HCT116 (cell line): ENCODE results near the gene CCNJL.

Experiments used
- MAX ChIP-seq: IDR thresholded peaks from 2 replicates; pipeline ENCODE4 v1.6.1; 2012
- POLR2A ChIP-seq: IDR thresholded peaks from 2 replicates; pipeline ENCODE4 v1.7.0; 2011; ENCODE audit warnings: borderline replicate concordance; ENCODE audit not compliant: insufficient read depth, insufficient read length; ENCODE audit errors: extremely low read depth
- RAD21 ChIP-seq: IDR thresholded peaks from 2 replicates; pipeline ENCODE4 v1.6.1; 2012; ENCODE audit warnings: low read depth, mild to moderate bottlenecking
- TF ChIP-seq, protein P1 (sequence below), 3 experiments: fragments of 200-600 bp in 1 of 3; sonication (generic) in 1 of 3; IDR thresholded peaks in 2 of 3; conservative IDR thresholded peaks in 1 of 3; 2 replicates each; pipeline ENCODE4 v1.5.1; 2012 to 2017; ENCODE audit warnings: low read depth in 2 of 3, low read length in 2 of 3, antibody characterized with exemption in 1 of 3, borderline replicate concordance in 1 of 3, control low read depth in 1 of 3, mild to moderate bottlenecking in 1 of 3, mixed read lengths in 1 of 3, mixed run types in 1 of 3, moderate library complexity in 1 of 3; ENCODE audit not compliant: insufficient read depth in 1 of 3

- no peak for TF ChIP-seq RAD21
- TF ChIP-seq, protein P1, sequence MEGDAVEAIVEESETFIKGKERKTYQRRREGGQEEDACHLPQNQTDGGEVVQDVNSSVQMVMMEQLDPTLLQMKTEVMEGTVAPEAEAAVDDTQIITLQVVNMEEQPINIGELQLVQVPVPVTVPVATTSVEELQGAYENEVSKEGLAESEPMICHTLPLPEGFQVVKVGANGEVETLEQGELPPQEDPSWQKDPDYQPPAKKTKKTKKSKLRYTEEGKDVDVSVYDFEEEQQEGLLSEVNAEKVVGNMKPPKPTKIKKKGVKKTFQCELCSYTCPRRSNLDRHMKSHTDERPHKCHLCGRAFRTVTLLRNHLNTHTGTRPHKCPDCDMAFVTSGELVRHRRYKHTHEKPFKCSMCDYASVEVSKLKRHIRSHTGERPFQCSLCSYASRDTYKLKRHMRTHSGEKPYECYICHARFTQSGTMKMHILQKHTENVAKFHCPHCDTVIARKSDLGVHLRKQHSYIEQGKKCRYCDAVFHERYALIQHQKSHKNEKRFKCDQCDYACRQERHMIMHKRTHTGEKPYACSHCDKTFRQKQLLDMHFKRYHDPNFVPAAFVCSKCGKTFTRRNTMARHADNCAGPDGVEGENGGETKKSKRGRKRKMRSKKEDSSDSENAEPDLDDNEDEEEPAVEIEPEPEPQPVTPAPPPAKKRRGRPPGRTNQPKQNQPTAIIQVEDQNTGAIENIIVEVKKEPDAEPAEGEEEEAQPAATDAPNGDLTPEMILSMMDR (IDR thresholded peaks at IDR 0.05 in 2 of 3, conservative IDR thresholded peaks at IDR 0.05 in 1 of 3; ENCODE audit: borderline replicate concordance in 1 of 3, insufficient read depth in 1 of 3, low read depth in 2 of 3, low read length in 2 of 3), result no peak
- no peak for TF ChIP-seq MAX
- no peak for TF ChIP-seq POLR2A
Measured at GRCh38 chr5:160359242-160359641, 46.9 kb upstream of the CCNJL start.
